NT2/D1 (cell line): ENCODE data around the gene TMEM132A.

Experiments used
- SUZ12 ChIP-seq: IDR thresholded peaks from 2 replicates; pipeline ENCODE4 v1.6.1; 2011; ENCODE audit not compliant: insufficient read length, insufficient read depth; ENCODE audit errors: extremely low read depth
- YY1 ChIP-seq: IDR thresholded peaks from 2 replicates; pipeline ENCODE4 v1.6.1; 2011; ENCODE audit not compliant: insufficient read length, insufficient read depth
- ZNF274 ChIP-seq: IDR thresholded peaks from 2 replicates; pipeline ENCODE4 v1.6.1; 2011; ENCODE audit warnings: mild to moderate bottlenecking, low read depth, low read length

DNA sequence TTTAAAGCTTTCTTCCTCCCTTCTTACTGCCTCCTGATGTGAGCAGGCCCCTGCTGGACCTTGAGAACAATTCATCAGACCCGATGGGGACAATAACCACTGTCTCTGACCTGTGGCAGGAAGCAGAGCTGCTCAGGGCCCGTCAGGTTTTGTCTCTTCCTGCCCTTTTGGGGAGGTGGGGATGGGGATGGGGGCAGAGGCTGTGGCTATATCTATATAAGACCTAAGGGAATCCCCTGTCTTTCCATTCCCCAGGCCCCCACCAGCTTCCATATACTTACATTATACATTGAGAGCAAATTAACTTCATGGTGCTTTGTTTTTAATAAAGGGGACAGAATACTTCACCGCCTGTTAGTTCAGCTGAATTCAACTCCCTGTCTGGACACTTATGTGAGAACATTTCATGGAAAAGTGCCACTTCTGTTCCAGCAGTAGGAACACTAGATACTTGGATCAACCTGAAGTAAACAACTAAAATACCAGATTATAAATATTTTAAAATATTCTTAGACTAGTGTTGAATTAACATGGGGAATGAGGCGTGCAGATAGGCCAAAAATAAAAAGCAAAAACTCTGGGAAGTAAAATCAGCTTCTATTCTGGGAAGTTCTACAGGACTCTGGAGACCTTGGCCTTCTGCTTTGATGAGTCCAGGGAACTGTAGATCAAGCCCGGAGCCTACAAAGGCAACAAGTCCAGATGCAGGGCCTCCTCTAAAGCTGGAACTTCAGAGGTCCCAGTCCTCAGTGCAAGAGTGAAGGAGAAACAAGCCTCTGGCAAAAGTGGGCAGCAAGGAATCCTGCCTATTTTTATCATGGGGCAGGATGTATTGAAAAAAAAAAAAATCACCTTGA lies 45.8 kb upstream of the TMEM132A start:
- TF ChIP-seq ZNF274 (no peak), YY1 (no peak), SUZ12 (no peak)
